HG03280 (cell line): Measurements from ENCODE around the gene EXD3.
"Not testable (repeated sequence)": the region's sequence is repeated elsewhere in the genome, so short reads cannot be mapped to it uniquely, and the experiment has no call there.

Source experiments
- ATAC-seq: cut with Tn5 transposase; IDR thresholded peaks from one replicate; pipeline ENCODE4 v1.9.1; 2021; ENCODE audit warnings: mild to moderate bottlenecking, moderate library complexity; ENCODE audit not compliant: unreplicated experiment

The EXD3 gene

GRCh38 chr9:137394866-137395665 is 27.9 kb downstream of the EXD3 start:
- no peak for ATAC-seq

DNA sequence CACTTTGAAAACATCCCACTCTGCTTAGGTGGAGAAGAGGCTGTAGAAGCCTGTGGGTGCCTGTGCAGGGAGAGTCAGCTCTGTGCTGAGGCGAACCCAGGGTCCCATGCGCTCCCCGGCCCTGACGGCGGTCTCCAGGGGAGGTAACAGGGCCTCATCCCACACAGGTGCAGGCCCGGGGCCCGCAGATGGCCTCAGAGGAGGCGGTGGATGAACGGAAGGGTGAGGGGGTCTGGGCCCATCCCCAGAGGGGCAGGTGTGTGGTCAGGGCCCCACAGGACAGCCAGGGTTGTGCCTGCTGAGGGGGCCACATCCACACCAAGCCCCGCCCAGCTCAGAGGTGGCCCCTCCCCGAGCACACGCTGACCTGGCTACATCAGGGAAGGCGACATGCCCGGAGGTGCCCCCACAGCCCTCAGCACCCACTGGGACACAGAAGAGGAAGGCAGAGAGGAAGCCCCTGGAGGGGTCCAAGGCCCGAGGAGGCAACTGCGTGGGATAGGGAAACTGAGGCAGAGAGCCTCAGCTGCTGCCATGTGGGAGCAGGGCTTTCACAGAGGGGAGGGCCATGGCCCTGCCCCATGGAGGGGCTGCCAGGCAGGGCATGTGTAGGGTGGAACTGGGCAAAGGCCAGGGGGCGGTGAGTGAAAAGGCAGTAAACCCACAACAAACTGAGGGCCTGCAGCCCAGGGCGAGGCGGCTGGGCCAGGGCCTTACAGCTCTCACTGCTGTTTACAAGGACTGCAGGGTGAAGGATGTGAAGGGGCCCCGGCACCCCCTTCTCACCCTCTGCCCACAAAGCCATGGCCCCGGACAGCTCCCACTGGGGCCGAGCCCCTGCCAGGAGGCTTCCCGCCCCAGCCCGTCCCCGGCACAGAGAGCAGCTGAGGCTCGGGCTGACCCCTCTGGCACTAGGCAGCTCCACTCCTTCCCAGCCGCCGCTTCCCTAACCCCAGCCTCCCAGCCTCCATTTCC is 29.5 kb downstream of the EXD3 start:
- ATAC-seq, result no peak

DNA sequence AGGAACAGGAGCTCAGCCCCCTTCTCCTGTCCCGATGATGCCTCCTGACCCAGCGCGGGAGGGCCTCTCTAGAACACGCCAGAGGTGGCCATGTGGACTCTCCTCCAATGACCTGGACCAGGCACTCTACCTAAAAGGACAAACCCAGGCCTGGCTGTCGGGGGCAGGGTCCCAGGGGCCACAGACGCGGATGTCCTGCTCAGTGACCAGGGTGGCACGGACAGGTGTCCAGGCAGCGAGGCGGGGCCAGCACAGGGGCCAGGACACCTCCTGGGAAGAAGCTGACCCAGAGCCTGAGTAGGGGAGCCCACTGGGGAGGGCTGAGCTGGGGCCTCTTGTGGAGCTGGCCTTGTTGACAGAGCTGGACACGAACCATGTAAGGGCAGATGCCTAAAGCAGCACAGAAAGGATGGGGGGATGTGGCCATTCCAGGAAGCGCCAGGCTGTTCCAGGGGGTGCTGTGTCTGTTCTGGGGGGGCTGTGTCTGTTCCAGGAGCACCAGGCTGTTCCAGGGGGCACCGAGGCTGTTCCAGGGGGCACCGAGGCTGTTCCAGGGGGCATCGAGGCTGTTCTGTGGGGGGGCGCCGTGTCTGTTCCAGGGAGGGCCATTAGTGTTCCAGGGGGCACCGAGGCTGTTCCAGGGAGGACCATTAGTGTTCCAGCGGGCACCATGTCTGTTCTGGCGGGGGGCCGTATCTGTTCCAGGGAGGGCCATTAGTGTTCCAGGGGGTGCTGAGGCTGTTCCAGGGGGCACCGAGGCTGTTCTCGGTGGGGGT is 30.5 kb downstream of the EXD3 start:
- ATAC-seq, result no peak

GRCh38 chr9:137391411-137391754 is 31.6 kb downstream of the EXD3 start:
- ATAC-seq, result no peak

DNA sequence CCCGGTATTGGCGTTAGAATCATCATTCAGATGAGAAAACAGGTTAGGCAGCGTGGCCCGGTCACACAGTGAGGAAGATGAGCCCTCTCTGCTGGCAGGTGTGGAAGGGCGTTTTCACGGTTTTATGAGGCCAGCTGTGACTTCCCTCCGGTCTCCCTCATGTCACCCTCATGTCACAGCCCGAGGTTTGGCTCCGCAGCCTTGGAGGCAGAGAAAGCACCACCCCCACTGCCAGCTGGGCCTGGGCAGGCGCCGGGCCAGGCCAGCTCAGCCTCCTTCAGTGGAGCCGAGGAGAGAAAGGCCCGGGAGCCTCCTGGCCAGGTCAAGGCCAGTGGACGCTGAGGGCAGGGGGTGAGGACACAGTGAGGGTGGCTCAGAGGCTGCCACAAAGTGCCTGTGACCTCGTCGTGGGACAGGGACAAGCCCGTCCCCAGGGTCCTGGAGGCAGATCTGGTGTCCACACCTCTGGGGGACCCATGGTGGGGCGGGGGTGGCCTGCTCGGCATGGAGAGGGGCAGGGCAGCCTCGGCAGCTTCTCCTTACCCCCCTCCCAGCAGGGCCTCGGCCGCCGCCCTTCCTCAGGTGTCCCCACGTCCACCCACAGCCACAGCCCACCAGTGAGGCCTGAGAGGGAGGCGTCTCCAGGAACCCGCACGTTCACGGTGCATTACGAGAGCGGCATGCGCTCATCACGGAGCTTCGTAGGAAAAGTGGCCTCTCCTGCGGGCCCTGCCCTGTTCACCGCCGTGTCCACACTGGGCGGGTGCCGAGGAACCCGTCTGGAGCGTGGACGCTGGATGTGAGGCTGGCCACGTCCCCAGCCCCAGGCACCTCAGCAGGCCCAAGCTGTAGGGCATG is 32.2 kb downstream of the EXD3 start:
- no peak for ATAC-seq

DNA sequence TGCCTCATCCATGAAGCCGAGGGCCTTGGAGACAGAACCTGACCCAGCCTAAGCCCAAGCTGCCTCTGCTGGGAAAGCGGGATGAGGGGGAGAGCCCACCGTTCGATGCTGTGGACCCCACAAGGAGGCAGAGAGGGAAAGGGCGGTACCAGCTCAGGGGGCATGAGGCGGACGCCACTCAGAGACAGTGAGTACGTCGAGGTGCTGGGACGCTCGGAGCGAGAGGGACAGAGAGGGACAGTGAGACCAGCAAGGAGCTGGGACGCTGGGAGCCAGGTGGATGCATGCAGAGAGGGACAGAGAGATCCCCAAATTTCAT is 33.6 kb downstream of the EXD3 start:
- no peak for ATAC-seq

- no peak for ATAC-seq
These were observed 34.2 kb downstream of the EXD3 start for GRCh38 chr9:137388589-137389427.

- ATAC-seq, result no peak
These were observed 34.9 kb downstream of the EXD3 start for GRCh38 chr9:137387891-137388560.

DNA sequence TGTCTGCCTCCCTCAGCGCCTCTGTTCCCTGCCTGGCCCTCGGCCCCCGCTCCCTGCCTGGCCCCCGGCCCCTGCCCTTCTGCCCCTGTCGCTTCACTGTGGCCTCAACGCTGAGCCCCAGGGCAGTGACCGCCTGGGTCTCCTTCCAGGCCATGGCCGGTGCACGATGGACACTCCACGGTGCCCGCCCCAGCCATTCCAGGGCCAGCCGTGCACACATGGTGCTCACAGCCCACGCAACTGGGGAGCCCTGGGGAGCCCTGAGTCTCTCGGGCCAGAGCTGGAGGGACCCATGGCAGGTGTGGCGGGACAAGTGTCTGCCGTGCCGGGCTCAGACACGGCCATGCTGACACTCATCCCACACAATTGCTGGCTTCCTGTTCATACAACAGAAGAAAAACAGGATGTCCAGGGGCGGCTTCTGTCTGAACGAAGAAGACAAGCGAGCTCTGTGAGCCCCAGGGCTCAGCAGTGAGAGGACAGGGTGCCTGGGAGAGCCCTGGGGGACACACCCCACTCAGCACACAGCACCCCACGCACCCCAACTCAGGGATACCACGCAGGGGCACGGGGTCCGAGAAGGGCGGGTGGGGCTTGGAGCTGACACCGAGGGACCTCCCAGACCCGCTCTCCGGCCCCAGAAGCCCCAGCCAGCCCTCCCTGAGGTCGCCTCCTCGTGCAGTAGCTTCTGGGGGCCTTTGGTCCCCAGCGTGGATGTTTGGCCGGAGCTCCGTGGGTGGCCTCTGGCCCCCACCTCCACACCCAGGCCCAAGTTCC is 35.7 kb downstream of the EXD3 start:
- ATAC-seq, result no peak

DNA sequence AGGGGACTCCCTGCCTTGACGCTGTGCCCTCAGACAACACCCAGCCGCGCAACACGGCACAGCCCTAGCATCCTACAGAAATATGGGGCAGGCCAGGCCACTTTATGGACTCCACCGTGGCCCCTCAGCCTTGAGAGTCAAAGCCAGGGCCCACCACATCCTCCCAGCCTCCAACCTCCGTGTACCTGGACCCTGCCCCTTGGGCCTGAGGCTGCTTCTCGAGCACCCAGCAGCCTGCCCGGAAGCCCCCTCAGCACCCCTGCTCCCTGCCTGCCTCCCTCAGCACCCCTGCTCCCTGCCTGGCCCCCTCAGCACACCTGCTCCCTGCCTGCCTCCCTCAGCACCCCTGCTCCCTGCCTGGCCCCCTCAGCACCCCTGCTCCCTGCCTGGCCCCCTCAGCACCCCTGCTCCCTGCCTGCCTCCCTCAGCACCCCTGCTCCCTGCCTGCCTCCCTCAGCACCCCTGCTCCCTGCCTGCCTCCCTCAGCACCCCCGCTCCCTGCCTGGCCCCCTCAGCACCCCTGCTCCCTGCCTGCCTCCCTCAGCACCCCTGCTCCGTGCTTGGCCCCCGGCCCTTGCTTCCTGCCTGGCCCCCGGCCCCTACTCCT is 36.4 kb downstream of the EXD3 start:
- not testable (repeated sequence) for ATAC-seq

- no peak for ATAC-seq
These were observed 37.8 kb downstream of the EXD3 start for GRCh38 chr9:137385061-137385655.

- no peak for ATAC-seq
These were observed 38.9 kb downstream of the EXD3 start for GRCh38 chr9:137383784-137384756.

GRCh38 chr9:137383081-137383783 is 39.7 kb downstream of the EXD3 start:
- no peak for ATAC-seq

GRCh38 chr9:137382444-137383080 is 40.4 kb downstream of the EXD3 start:
- no peak for ATAC-seq
